HG03095 (cell line): ENCODE results near the gene FGF19.
A peak's percentile ranks its signal among the peaks of the same experiment; 100 is the strongest.
"Not testable (repeated sequence)": the region's sequence is repeated elsewhere in the genome, so short reads cannot be mapped to it uniquely, and the experiment has no call there.

Source experiments
- ATAC-seq: cut with Tn5 transposase; IDR thresholded peaks from one replicate; pipeline ENCODE4 v1.9.1; 2021; ENCODE audit warnings: moderate library complexity; ENCODE audit not compliant: unreplicated experiment

FGF19 gene

GRCh38 chr11:69697469-69697843, 6.4 kb downstream of the FGF19 start:
- ATAC-seq: no peak

- ATAC-seq: no peak
Observed at GRCh38 chr11:69696749-69697468, 6.9 kb downstream of the FGF19 start.

- not testable (repeated sequence) for ATAC-seq
Observed at GRCh38 chr11:69695995-69696394, 7.8 kb downstream of the FGF19 start.

- ATAC-seq: no peak
Observed at GRCh38 chr11:69695581-69695980, 8.2 kb downstream of the FGF19 start.

GRCh38 chr11:69694781-69695180, 9.0 kb downstream of the FGF19 start:
- no peak for ATAC-seq

- ATAC-seq: no peak
Observed at GRCh38 chr11:69692422-69692821, 11.4 kb downstream of the FGF19 start.

GRCh38 chr11:69691463-69691862, 12.4 kb downstream of the FGF19 start:
- no peak for ATAC-seq

- ATAC-seq: no peak
Observed at GRCh38 chr11:69689484-69690319, 14.1 kb downstream of the FGF19 start.

GRCh38 chr11:69687969-69688771, 15.7 kb downstream of the FGF19 start:
- not testable (repeated sequence) for ATAC-seq

GRCh38 chr11:69686856-69687255, 17.0 kb downstream of the FGF19 start:
- no peak for ATAC-seq

- no peak for ATAC-seq
Observed at GRCh38 chr11:69686452-69686851, 17.4 kb downstream of the FGF19 start.

GRCh38 chr11:69685348-69685747, 18.5 kb downstream of the FGF19 start:
- ATAC-seq: no peak

GRCh38 chr11:69684651-69685050, 19.2 kb downstream of the FGF19 start:
- ATAC-seq: no peak

- ATAC-seq: no peak
Observed at GRCh38 chr11:69683764-69684333, 20.0 kb downstream of the FGF19 start.

- no peak for ATAC-seq
Observed at GRCh38 chr11:69682681-69683326, 21.0 kb downstream of the FGF19 start.

- no peak for ATAC-seq
Observed at GRCh38 chr11:69682221-69682620, 21.6 kb downstream of the FGF19 start.

GRCh38 chr11:69680688-69681087, 23.1 kb downstream of the FGF19 start:
- ATAC-seq: no peak

- ATAC-seq: no peak
Observed at GRCh38 chr11:69677749-69678148, 26.1 kb downstream of the FGF19 start.

- ATAC-seq: peak; percentile 79
Observed at GRCh38 chr11:69674886-69675714, 28.7 kb downstream of the FGF19 start, which contains the start of gene LTO1. Gene LTO1, minus strand, starts transcription at chr11:69675353. Its CDS starts 114 bp downstream, at chr11:69675239.
